ENCODE measurements around the gene TAGLN2. TPM values are rescaled to one million over a fixed set of nuclear protein-coding genes. Genes with fewer than 3 reads are reported as not detected.

TAGLN2 gene
- total RNA-seq, 1 donor from 2014 or later, result 182 TPM

- DNase-seq (ENCODE audit: low read depth in 2 of 2), result no peak
These were observed 47.4 kb downstream of the TAGLN2 start for GRCh38 chr1:159877695-159878444.

- no peak for DNase-seq (ENCODE audit: low read depth in 2 of 2)
These were observed 51.7 kb downstream of the TAGLN2 start for GRCh38 chr1:159873530-159874143.

DNA sequence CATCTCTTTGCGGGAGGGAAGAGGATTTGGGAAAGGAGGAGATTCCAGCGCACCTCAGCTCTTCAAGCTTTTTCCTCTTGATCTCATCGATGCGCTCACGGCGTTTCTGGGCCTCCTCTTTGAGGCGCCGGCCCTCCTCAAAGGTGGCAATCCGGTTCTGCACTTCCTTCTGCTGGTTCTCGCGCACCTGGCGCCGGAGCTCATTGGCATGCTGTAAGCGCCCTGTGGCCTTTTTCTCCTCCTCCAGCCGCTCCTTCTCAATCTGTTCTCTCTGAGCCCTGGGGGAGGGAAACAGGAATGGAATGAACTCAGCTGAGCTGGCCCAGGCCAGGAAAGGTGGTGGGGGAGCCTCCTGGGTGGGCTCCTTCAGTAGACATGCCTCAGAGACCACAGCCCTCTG lies 52.4 kb downstream of the TAGLN2 start:
- DNase-seq (ENCODE audit: low read depth in 2 of 2), result no peak

DNA sequence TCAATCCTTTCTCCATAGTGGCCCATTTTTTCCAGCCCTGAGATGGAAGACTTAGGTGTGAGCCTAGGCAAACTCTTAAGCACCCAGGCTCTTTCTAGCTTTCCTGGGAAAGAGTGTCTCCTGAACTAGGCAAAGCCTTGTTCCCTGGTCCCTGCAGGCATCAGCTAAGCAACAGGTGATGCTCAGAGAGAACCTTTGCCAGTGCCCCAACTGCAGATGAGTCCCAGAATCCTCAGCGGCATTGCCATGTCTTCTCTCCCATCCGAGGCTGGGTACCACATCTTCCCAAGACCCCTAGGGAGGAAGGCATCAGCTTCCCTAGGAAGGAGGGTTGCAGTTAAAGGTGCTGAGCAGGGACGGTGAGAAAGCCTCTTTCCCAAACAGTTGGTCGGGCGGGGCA lies 54.6 kb downstream of the TAGLN2 start:
- no peak for DNase-seq (ENCODE audit: low read depth in 2 of 2)

- DNase-seq (ENCODE audit: low read depth in 2 of 2), result no peak
These were observed 55.7 kb downstream of the TAGLN2 start for GRCh38 chr1:159869607-159870006.

GRCh38 chr1:159869173-159869572 lies 56.1 kb downstream of the TAGLN2 start:
- no peak for DNase-seq (ENCODE audit: low read depth in 2 of 2)

- no peak for DNase-seq (ENCODE audit: low read depth in 2 of 2)
These were observed 56.5 kb downstream of the TAGLN2 start for GRCh38 chr1:159868766-159869165.

Other genes with a start within 250 kb of the TAGLN2 start
- gene CRP, start 210.9 kb downstream of the TAGLN2 start, total RNA-seq, result not detected in 2 replicates
- 14.9 and 18.1 TPM in 2 replicates for gene DUSP23, start 144.5 kb downstream of the TAGLN2 start, total RNA-seq
- gene FCRL6, start 123.1 kb downstream of the TAGLN2 start, total RNA-seq, result not detected in 2 replicates
- not detected in 2 replicates for gene SLAMF8, start 98.6 kb downstream of the TAGLN2 start, total RNA-seq
- gene VSIG8, start 62.9 kb downstream of the TAGLN2 start, total RNA-seq, result not detected in 2 replicates
- gene CFAP45, start 25.3 kb downstream of the TAGLN2 start, total RNA-seq, result 0.13 and 0.51 TPM in 2 replicates
- not detected in 2 replicates for gene IGSF9, start 20.1 kb upstream of the TAGLN2 start, total RNA-seq
- gene SLAMF9, start 28.7 kb upstream of the TAGLN2 start, total RNA-seq, result not detected in 2 replicates
- gene PIGM, start 106.5 kb upstream of the TAGLN2 start, total RNA-seq, result 2.3 and 3.5 TPM in 2 replicates
- not detected in 2 replicates for gene KCNJ10, start 144.7 kb upstream of the TAGLN2 start, total RNA-seq
- not detected in 2 replicates for gene KCNJ9, start 156.0 kb upstream of the TAGLN2 start, total RNA-seq
- gene IGSF8, start 173.1 kb upstream of the TAGLN2 start, total RNA-seq, result 5.6 and 9.2 TPM in 2 replicates
- not detected in 2 replicates for gene ATP1A2, start 190.3 kb upstream of the TAGLN2 start, total RNA-seq
- not detected in 2 replicates for gene ATP1A4, start 226.1 kb upstream of the TAGLN2 start, total RNA-seq

All from dermis microvascular lymphatic vessel endothelial cell (primary cell).